Jurkat, Clone E6-1 (cell line): ENCODE results near the gene LPP.
A peak's percentile ranks its signal among the peaks of the same experiment; 100 is the strongest.

ENCODE experiments used
- DNase-seq: peaks from one replicate; pipeline ENCODE4 v3.0.0-alpha.2; 2011; ENCODE audit warnings: low read depth, low spot score
- H3K4me3 ChIP-seq: 2 replicates; pipeline ENCODE4 v1.5.1; 2011; ENCODE audit warnings: mild to moderate bottlenecking, low read length, control low read depth, moderate library complexity

The LPP gene

DNA sequence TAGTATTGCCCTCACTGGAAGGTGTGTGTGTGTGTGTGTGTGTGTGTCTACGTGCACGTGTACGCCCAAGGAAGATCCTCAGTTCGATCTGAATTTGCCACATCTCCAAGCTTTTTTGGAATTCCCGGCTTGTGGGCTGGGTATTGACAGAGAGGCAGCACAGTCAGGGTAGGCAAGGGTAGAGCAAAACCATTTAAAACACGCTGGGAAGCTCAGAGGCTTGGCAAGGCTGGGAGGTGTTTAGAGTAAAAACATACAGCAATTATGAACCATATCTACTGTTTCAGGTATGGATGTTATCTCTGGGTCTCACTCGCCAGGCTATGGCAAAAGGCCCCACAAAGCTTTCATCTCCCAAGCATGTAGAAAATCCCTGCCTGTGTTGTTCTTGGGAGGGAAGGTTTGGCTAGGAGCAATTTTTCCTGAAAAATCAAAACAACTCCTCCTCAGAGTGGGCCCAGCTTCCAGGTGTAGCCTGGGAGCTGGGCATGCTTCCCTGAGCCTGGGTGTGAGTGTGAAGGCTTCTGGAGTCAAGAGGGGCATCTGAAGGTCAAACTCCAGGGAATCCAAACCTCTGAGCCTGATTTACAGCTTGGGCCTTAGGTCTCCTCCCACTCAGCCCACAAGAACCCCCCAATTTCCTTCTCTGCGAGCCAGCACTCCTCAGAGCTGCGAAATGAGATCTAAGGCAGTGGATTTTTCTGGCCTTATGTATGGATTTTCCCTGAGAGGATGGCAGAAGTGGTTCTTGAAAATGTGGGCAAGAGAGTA, 773.0 kb downstream of the LPP start:
- DNase-seq: no peak
- no peak overlapping the region for H3K4me3 ChIP-seq

DNA sequence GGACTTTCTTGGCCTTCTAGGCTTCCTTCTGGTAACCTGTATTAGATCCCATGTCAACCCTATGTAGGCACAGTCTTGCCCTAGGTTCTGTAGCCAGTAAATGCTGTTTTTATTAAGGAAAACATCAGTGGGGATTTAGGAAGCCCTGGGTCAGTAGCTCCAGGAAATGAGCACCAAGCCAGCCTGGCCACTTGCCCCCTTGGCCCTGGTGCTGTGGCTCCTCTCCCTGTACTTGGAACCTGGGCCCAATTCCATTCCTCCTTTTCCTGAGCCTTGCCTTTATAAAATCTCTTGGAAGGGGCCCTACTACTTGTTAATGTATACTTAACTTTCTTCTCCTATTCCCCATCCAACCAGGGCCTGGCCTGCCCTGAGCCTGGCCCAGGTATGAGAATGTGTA, 774.0 kb downstream of the LPP start:
- no peak for DNase-seq
- no peak overlapping the region for H3K4me3 ChIP-seq

DNA sequence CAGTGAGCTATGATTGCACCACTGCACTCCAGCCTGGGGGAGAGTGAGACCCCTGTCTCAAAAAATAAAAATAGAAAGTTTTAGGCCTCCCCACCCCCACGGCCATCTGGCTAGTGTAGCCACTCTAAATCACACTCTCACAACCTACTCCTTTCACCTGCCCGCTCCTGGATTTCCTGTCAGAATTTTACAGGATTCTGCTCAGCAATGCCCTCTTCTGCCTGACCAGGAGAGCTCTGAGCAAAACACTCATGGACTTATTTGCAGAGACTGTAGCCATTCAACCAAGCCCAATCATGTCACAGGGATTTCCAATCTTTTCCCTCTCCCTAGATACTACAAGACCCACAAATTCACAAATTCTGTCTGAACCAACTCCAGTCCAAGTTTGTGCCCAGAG, 775.2 kb downstream of the LPP start:
- no peak overlapping the region for H3K4me3 ChIP-seq
- no peak for DNase-seq

DNA sequence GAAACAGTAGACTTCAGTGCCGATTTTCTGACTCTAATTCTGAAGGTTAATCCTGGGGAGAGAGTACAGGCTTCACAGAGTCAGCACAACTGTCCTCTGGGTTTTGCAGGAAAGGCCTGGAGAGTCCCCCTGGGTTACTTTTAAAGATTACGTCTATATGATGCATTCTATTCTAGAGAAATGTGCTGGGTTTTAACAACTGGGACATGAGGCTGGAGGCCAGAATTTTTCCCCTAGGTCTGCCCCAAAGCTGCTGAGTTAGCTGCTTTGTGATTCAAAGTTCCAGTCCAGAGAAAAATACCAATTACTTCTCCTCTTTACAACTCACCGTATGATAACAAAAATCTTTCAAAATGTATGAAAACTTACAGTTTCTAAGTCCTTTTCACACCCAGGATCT, 777.1 kb downstream of the LPP start:
- DNase-seq: no peak

DNA sequence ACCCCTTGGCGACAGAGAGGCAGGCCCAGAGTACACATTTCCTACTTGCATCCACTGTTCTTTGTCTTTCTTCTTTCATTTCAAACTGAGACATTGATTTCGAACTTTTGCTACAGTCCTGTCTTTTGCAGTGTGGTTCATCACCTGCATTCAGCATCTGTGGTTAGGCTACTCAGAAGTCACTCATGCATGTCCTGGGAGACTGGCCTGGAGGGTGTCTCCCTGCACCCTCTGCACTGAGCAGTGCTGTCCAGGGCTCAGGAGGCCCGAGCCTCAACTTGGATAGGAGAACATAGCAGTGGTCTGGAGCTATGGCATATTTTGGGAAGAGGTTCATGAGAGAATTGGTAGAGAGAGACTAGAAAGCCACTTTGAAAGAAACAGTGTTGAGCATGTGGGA, 777.6 kb downstream of the LPP start:
- H3K4me3 ChIP-seq: no peak overlapping the region
- no peak for DNase-seq

More for the DNA sequence above, 777.1 kb downstream of the LPP start:
- H3K4me3 ChIP-seq: no peak overlapping the region

DNA sequence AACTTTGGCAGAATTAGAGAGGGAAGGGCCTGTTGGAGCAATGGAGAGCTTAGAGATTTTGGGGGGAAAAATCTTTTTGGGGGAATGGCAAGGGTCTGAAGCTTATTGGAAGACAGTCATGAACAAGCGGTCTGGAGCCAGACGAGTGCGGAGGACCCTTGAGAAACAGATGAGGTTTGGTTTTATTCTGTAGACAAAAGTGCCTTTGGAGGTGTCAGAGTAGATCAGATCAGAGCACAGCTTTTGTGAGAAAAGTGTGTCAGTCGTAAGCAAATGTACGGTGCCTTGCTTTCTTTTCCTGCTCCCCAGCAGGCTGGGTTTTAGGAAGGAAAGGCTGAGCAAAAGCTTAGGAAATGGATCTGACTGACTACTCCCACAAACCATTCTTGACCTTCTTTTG, 781.0 kb downstream of the LPP start:
- no peak overlapping the region for H3K4me3 ChIP-seq
- no peak for DNase-seq

DNA sequence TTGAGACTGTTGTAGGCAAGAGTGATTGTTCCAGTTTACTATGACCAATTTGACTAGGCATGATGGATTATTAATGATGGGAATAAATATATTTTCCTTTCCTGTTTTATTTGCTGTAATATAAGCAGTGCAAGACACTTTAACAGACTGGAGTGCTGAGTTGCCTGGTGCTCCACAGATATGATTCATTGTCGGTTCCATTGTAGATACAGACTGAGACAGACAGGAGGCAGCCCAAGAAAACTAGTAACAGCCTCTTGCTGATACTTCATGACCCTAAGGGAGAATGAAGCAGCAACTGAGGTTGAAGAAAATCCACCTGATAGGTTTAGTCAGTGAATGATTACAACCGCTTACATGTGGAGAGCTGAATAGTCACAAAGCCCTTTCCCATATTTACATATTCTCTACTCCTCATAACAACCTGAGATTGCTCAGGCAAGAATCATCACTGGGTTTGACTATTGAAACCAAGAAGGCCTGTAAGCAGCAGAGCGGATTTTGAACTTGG, 782.7 kb downstream of the LPP start:
- H3K4me3 ChIP-seq: no peak overlapping the region
- DNase-seq: no peak

DNA sequence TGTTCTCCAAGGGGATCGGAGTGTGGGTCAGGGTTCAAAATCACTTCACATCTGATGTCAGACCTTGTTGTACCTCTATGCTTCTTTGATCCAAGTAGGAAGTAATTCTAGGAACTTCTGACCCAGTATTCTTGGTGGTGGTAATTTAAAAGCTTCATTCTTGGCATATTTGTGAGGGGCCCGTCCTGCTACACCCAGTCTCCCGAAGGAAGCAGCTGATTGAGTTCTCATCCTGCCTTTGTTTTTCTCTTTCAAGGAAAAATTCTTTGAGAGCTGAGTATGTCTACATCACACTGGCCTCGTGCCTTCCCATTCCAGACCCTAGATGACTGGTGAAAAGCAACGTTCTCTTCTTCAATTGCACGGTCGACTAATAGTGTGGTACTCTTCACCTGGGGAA, 783.4 kb downstream of the LPP start:
- H3K4me3 ChIP-seq: no peak overlapping the region
- no peak for DNase-seq

DNA sequence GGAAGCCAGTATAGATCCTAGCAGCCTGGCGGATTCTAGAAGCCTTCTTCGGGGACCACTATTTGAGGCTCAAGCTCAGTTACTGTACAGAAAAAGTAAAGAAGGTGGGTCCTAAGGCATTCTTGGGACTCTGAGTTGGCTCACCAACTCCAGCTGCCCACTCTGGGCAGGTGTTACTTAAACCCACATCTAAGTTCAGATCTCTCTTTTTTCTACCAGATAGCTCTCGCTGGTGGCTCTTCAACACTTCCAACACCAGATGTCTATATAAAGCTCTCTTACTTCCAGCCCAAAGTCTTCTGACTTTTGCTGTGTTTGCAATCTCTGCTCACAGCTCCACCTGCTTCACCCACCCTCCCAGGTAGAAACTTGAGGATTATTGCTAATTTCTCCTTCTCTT, 785.0 kb downstream of the LPP start:
- DNase-seq: peak; percentile 17

DNA sequence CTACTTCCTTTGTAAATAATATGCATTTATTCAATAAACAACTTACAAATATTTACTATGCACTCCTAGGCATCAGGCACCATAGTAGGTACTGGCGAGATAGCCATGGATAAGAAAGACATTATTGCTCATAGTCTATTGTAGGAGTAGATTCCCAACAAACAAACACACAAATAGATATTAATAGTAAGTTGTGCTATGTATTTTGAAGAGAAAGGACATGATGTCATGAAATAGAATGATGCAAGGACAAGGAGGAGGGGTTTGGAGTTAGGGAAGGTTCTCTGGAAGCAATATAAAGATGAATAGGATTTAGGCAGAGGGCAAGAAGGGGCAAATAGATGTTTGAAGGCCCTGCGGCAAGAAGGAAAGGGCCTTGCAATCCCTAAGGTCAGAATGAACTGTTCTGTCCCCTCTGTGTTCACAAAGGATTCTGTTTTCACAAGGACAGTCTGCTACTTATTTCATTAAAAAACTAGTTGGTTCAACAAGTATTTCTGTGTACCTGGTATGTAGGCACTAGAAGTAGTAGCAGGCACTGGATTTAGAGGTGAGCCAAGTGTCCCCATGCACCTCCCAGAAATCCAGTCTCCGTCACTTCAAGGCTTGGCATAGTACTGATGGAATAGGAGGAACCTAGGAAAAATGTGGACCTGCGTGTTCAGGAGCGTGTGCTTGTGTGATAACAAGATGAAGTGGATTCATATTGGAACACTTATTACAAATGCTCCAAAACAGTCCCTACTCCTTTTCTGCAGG, 786.0 kb downstream of the LPP start:
- no peak overlapping the region for H3K4me3 ChIP-seq
- no peak for DNase-seq

More for the DNA sequence above, 785.0 kb downstream of the LPP start:
- H3K4me3 ChIP-seq: no peak overlapping the region
